HG02981 (cell line): ENCODE results near the gene NFIX.

Experiments used
- ATAC-seq: cut with Tn5 transposase; IDR thresholded peaks from one replicate; pipeline ENCODE4 v1.9.1; 2021; ENCODE audit warnings: mild to moderate bottlenecking, moderate library complexity; ENCODE audit not compliant: unreplicated experiment

The NFIX gene

GRCh38 chr19:13139633-13140311 lies 144.5 kb downstream of the NFIX start:
- no peak for ATAC-seq

- ATAC-seq: no peak
These were observed 151.7 kb downstream of the NFIX start for GRCh38 chr19:13146763-13147563.
